ENCODE measurements around the gene CCNT1.
"Not testable (repeated sequence)": the region's sequence is repeated elsewhere in the genome, so short reads cannot be mapped to it uniquely, and the experiment has no call there.

Gene CCNT1

DNA sequence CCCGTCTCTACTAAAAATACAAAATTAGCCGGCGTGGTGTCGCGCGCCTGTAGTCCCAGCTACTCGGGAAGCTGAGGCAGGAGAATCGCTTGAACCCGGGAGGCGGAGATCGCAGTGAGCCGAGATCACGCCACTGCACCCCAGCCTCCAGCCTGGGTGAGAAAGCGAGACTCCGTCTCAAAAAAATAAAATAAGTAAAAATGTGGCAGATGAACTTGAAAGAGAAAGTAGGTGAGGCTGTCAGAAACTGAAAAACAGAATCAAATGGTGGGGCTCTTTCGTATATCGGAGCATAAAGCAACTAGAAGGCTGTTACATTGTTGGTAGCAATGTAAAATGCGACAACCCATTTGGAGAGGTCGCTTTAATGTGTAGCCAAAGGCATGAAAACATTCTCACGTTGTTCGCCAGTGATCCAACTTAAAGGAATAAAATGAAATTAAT is 767 bp upstream of the CCNT1 start:
- H3K9ac ChIP-seq (ENCODE audit: low read length) = peak overlapping the region; percentile 93
- no peak for TF ChIP-seq EZH2phosphoT487 (IDR thresholded peaks at IDR 0.05; ENCODE audit: low read depth)
- H3K79me2 ChIP-seq (ENCODE audit: low read length) = peaks cover 49% of the 10 kb centered on the region
- H2AFZ ChIP-seq (ENCODE audit: low read depth, low read length) = peak overlapping the region; percentile 26
- H3K4me2 ChIP-seq (ENCODE audit: low read length) = peak overlapping the region; percentile 70
- peak overlapping the region; percentile 85 for H3K27ac ChIP-seq (ENCODE audit: low read length)
- peaks cover 19% of the 10 kb centered on the region for H3K36me3 ChIP-seq (replicated peaks; ENCODE audit: low read depth, low read length)
- peak overlapping the region; percentile 95 for H3K4me3 ChIP-seq (ENCODE audit: low read length)
- H4K20me1 ChIP-seq (ENCODE audit: insufficient read depth, low read length) = peaks cover 14% of the 10 kb centered on the region; the same call in 1 of the 2 replicates
- peaks cover 14% of the 10 kb centered on the region for H3K4me1 ChIP-seq (ENCODE audit: low read length)
- no peaks in the 10 kb centered on the region for H3K27me3 ChIP-seq (ENCODE audit: low read depth, low read length)
- H3K9me3 ChIP-seq (ENCODE audit: insufficient read depth, low read length) = no peaks in the 10 kb centered on the region

DNA sequence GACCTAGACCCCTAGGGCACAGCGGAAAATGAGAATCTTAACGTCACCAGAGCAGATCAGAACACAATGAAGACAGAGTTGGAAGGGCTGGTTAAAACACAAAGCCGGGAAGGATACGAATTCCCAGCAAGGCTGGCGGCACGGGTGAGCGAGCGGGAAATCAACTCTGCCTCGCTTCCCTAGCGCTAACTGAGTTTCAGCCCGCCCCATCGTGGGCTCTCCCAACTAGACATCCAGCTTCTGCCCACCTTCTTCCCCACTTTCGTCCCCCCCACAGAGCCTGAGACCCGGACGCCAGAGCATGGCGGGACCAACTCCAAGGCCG is 377 bp downstream of the CCNT1 start:
- H3K79me2 ChIP-seq (ENCODE audit: low read length) = peaks cover 60% of the 10 kb centered on the region
- H3K27me3 ChIP-seq (ENCODE audit: low read depth, low read length) = no peaks in the 10 kb centered on the region
- H3K4me1 ChIP-seq (ENCODE audit: low read length) = peaks cover 14% of the 10 kb centered on the region
- peak overlapping the region; percentile 95 for H3K4me3 ChIP-seq (ENCODE audit: low read length)
- peaks cover 14% of the 10 kb centered on the region; the same call in 1 of the 2 replicates for H4K20me1 ChIP-seq (ENCODE audit: insufficient read depth, low read length)
- TF ChIP-seq, protein P1, sequence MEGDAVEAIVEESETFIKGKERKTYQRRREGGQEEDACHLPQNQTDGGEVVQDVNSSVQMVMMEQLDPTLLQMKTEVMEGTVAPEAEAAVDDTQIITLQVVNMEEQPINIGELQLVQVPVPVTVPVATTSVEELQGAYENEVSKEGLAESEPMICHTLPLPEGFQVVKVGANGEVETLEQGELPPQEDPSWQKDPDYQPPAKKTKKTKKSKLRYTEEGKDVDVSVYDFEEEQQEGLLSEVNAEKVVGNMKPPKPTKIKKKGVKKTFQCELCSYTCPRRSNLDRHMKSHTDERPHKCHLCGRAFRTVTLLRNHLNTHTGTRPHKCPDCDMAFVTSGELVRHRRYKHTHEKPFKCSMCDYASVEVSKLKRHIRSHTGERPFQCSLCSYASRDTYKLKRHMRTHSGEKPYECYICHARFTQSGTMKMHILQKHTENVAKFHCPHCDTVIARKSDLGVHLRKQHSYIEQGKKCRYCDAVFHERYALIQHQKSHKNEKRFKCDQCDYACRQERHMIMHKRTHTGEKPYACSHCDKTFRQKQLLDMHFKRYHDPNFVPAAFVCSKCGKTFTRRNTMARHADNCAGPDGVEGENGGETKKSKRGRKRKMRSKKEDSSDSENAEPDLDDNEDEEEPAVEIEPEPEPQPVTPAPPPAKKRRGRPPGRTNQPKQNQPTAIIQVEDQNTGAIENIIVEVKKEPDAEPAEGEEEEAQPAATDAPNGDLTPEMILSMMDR (IDR thresholded peaks at IDR 0.05; ENCODE audit: low read depth, low read length) = no peak
- TF ChIP-seq EZH2phosphoT487 (IDR thresholded peaks at IDR 0.05; ENCODE audit: low read depth) = no peak
- H3K4me2 ChIP-seq (ENCODE audit: low read length) = peak overlapping the region; percentile 100
- H3K36me3 ChIP-seq (replicated peaks; ENCODE audit: low read depth, low read length) = peaks cover 26% of the 10 kb centered on the region
- peak overlapping the region; percentile 96 for H3K9ac ChIP-seq (ENCODE audit: low read length)
- no peaks in the 10 kb centered on the region for H3K9me3 ChIP-seq (ENCODE audit: insufficient read depth, low read length)
- peak overlapping the region; percentile 85 for H3K27ac ChIP-seq (ENCODE audit: low read length)
- H2AFZ ChIP-seq (ENCODE audit: low read depth, low read length) = peak overlapping the region; percentile 58; the same call in 1 of the 2 replicates

DNA sequence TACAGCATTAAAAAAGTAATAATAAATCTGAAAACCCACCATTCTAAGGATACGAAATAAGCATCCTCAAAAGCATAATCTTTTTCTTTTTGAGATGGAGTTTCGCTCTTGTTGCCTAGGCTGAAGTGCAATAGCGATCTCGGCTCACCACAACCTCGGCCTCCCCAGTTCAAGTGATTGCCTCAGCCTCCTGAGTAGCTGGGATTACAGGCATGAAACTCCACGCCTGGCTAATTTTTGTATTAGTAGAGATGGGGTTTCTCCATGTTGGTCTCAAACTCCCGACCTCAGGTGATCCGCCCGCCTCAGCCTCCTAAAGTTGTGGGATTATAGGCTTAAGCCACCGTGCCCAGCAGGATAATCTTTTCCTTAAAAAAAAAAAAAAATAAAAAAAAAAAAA is 4.3 kb downstream of the CCNT1 start:
- H3K4me1 ChIP-seq (ENCODE audit: low read length) = peaks cover 11% of the 10 kb centered on the region
- H3K4me2 ChIP-seq (ENCODE audit: low read length) = no peak overlapping the region
- H2AFZ ChIP-seq (ENCODE audit: low read depth, low read length) = no peak overlapping the region
- H3K9me3 ChIP-seq (ENCODE audit: insufficient read depth, low read length) = no peaks in the 10 kb centered on the region
- TF ChIP-seq EZH2phosphoT487 (IDR thresholded peaks at IDR 0.05; ENCODE audit: low read depth) = no peak
- TF ChIP-seq, protein P1 (IDR thresholded peaks at IDR 0.05; ENCODE audit: low read depth, low read length) = no peak
- H3K27me3 ChIP-seq (ENCODE audit: low read depth, low read length) = no peaks in the 10 kb centered on the region
- H4K20me1 ChIP-seq (ENCODE audit: insufficient read depth, low read length) = peaks cover 14% of the 10 kb centered on the region; the same call in 1 of the 2 replicates
- peaks cover 94% of the 10 kb centered on the region for H3K79me2 ChIP-seq (ENCODE audit: low read length)
- no peak overlapping the region for H3K9ac ChIP-seq (ENCODE audit: low read length)
- H3K36me3 ChIP-seq (replicated peaks; ENCODE audit: low read depth, low read length) = peaks cover 34% of the 10 kb centered on the region
- no peak overlapping the region for H3K4me3 ChIP-seq (ENCODE audit: low read length)
- no peak overlapping the region for H3K27ac ChIP-seq (ENCODE audit: low read length)

DNA sequence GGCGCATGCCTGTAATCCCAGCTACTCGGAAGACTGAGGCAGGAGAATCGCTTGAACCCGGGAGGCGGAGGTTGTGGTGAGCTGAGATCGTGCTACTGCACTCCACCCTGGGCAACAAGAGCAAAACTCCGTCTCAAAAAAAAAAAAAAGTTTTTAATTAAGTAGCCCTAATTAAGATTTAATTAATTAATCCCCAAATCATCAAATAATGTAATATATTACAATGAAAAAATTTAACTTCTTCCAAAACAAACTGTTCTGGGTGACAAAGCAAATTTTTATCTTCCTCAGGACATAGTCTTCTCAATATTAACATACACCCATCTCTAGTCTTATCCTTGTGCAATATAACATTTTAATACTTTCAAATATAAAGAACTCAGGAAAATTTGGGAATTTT is 17.7 kb downstream of the CCNT1 start:
- not testable (repeated sequence) for H3K4me3 ChIP-seq (ENCODE audit: low read length); H3K4me1 ChIP-seq (ENCODE audit: low read length); H3K9me3 ChIP-seq (ENCODE audit: insufficient read depth, low read length); H2AFZ ChIP-seq (ENCODE audit: low read depth, low read length); H3K27me3 ChIP-seq (ENCODE audit: low read depth, low read length); H4K20me1 ChIP-seq (ENCODE audit: insufficient read depth, low read length); H3K9ac ChIP-seq (ENCODE audit: low read length); H3K27ac ChIP-seq (ENCODE audit: low read length); H3K4me2 ChIP-seq (ENCODE audit: low read length)
- Histone ChIP-seq H3K36me3 (replicated peaks; ENCODE audit: low read depth, low read length) (peaks cover 33% of the 10 kb centered on the region), H3K79me2 (ENCODE audit: low read length) (peaks cover 26% of the 10 kb centered on the region)

DNA sequence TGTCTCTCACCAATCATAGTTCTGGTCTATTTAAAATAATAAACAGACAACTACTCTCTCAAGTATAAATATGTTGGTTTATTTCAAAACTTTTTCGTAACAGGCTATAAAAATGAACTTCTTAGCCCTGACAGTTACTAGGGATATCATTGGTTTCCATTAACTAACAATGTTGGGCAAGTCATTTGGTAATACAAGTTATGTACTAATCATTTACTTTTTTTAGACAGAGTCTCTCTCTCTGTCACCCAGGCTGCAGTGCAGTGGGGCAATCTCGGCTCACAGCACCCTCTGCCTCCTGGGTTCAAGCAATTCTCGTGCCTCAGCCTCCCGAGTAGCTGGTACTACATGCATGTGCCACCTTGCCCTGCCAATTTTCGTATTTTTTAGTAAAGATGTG is 19.9 kb downstream of the CCNT1 start:
- Histone ChIP-seq H3K4me3 (ENCODE audit: low read length) (no peak overlapping the region), H3K27ac (ENCODE audit: low read length) (no peak overlapping the region), H4K20me1 (ENCODE audit: insufficient read depth, low read length) (no peaks in the 10 kb centered on the region), H3K79me2 (ENCODE audit: low read length) (peaks cover 20% of the 10 kb centered on the region), H2AFZ (ENCODE audit: low read depth, low read length) (no peak overlapping the region), H3K9me3 (ENCODE audit: insufficient read depth, low read length) (no peaks in the 10 kb centered on the region), H3K4me2 (ENCODE audit: low read length) (no peak overlapping the region), H3K9ac (ENCODE audit: low read length) (no peak overlapping the region), H3K36me3 (replicated peaks; ENCODE audit: low read depth, low read length) (peaks cover 49% of the 10 kb centered on the region), H3K4me1 (ENCODE audit: low read length) (no peaks in the 10 kb centered on the region), H3K27me3 (ENCODE audit: low read depth, low read length) (no peaks in the 10 kb centered on the region)
- TF ChIP-seq, protein P1 (IDR thresholded peaks at IDR 0.05; ENCODE audit: low read depth, low read length) = no peak
- TF ChIP-seq EZH2phosphoT487 (IDR thresholded peaks at IDR 0.05; ENCODE audit: low read depth) = no peak

All from OCI-LY3 (cell line).